Chondrocyte (in vitro differentiated cells): ENCODE measurements around the gene E2F1. TPM values are rescaled to one million over a fixed set of nuclear protein-coding genes. Genes with fewer than 3 reads are reported as not detected.

Experiments
- DNase-seq: peaks from one replicate; pipeline ENCODE4 v3.0.0; 2021; ENCODE audit warnings: mixed read lengths, low spot score
- H3K27ac Mint-ChIP-seq: one replicate; pipeline ENCODE4 v1.8.0; 2021; ENCODE audit warnings: mild to moderate bottlenecking, moderate library complexity, mixed read lengths; ENCODE audit not compliant: unreplicated experiment
- H3K27me3 Mint-ChIP-seq: 2 replicates; pipeline ENCODE4 v1.8.0; 2021; ENCODE audit warnings: low read depth, mixed read lengths
- H3K36me3 Mint-ChIP-seq: 2 replicates; pipeline ENCODE4 v1.8.0; 2021; ENCODE audit warnings: low read depth, mixed read lengths
- H3K4me1 Mint-ChIP-seq: 2 replicates; pipeline ENCODE4 v1.8.0; 2021; ENCODE audit warnings: low read depth, mild to moderate bottlenecking, mixed read lengths
- H3K4me3 Mint-ChIP-seq: one replicate; pipeline ENCODE4 v1.8.0; 2021; ENCODE audit warnings: mild to moderate bottlenecking, moderate library complexity, mixed read lengths; ENCODE audit not compliant: unreplicated experiment
- H3K9me3 Mint-ChIP-seq: 2 replicates; pipeline ENCODE4 v1.8.0; 2021; ENCODE audit warnings: low read depth, mixed read lengths
- CTCF ChIP-seq: fragments of 200-600 bp; sonication (generic); IDR thresholded peaks from 2 replicates; pipeline ENCODE4 v1.5.0; 2021; ENCODE audit warnings: antibody characterized with exemption, mild to moderate bottlenecking, moderate library complexity
- total RNA-seq: library from RNA; stranded (reverse); gene quantifications from 3 replicates; pipeline ENCODE4 v1.2.1, GENCODE V29; 2021

E2F1 gene
- total RNA-seq, 1 donor from 2014 or later, result 7.6 TPM

DNA sequence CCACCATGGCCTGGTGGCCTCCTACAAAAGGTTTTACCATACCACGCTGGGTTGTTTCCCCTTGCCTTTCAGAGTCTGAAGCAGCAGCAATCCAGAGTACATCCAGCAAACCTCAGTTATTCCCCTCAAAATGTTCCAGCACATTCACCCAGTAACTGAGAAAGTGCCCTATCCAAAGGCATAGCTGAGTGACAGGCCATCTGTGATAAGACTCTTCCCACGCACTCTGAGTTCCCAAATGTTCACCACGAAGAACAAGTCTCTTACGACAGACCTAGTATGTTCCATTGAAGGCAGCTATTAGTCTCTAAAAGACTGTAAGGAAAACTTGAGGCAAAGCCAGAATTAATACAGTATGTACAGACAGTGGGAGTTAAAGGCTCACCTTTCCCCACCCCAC, 55.7 kb downstream of the E2F1 start:
- Mint-ChIP-seq H3K27me3 (no peaks in the 10 kb centered on the region), H3K4me3 (no peak overlapping the region), H3K4me1 (no peaks in the 10 kb centered on the region), H3K36me3 (peaks cover 54% of the 10 kb centered on the region), H3K27ac (no peak overlapping the region), H3K9me3 (no peaks in the 10 kb centered on the region)
- no peak for DNase-seq
- no peak for TF ChIP-seq CTCF

GRCh38 chr20:33629979-33630378, 56.2 kb downstream of the E2F1 start:
- no peak for DNase-seq
- no peaks in the 10 kb centered on the region for H3K27me3 Mint-ChIP-seq
- H3K36me3 Mint-ChIP-seq, result peaks cover 57% of the 10 kb centered on the region

DNA sequence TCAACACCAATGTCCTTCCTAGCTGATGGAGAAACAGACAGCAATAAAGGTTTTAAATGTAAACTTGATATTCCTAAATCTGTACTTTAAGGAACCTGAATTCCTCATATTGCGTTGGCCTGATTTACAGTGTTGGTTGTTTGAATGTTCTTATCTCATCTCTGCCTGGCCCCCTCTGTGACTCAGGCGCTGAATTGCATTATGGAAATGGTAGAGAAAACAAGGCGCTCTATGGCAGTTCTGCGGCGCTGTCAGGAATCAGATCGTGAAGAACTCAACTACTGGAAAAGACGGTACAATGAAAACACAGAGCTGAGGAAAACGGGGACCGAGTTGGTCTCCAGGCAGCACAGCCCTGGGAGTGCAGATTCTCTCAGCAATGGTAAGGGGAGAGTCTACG, 56.7 kb downstream of the E2F1 start:
- H3K36me3 Mint-ChIP-seq, result peaks cover 56% of the 10 kb centered on the region

More at GRCh38 chr20:33629979-33630378, 56.2 kb downstream of the E2F1 start:
- H3K9me3 Mint-ChIP-seq, result no peaks in the 10 kb centered on the region
- no peak overlapping the region for H3K4me3 Mint-ChIP-seq
- no peaks in the 10 kb centered on the region for H3K4me1 Mint-ChIP-seq
- no peak overlapping the region for H3K27ac Mint-ChIP-seq
- no peak for TF ChIP-seq CTCF

GRCh38 chr20:33627577-33628216, 58.5 kb downstream of the E2F1 start:
- Mint-ChIP-seq H3K27ac (no peak overlapping the region), H3K9me3 (no peaks in the 10 kb centered on the region), H3K27me3 (no peaks in the 10 kb centered on the region), H3K36me3 (peaks cover 57% of the 10 kb centered on the region), H3K4me3 (no peak overlapping the region), H3K4me1 (no peaks in the 10 kb centered on the region)
- TF ChIP-seq CTCF, result no peak
- no peak for DNase-seq

More for the DNA sequence above, 56.7 kb downstream of the E2F1 start:
- DNase-seq, result no peak
- Mint-ChIP-seq H3K9me3 (no peaks in the 10 kb centered on the region), H3K27ac (no peak overlapping the region), H3K4me1 (no peaks in the 10 kb centered on the region), H3K4me3 (no peak overlapping the region), H3K27me3 (no peaks in the 10 kb centered on the region)
- no peak for TF ChIP-seq CTCF

GRCh38 chr20:33626190-33626589, 60.0 kb downstream of the E2F1 start:
- no peak for TF ChIP-seq CTCF
- H3K27me3 Mint-ChIP-seq, result no peaks in the 10 kb centered on the region
- no peak for DNase-seq
- peaks cover 53% of the 10 kb centered on the region for H3K36me3 Mint-ChIP-seq
- no peaks in the 10 kb centered on the region for H3K4me1 Mint-ChIP-seq
- no peaks in the 10 kb centered on the region for H3K9me3 Mint-ChIP-seq
- no peak overlapping the region for H3K4me3 Mint-ChIP-seq
- no peak overlapping the region for H3K27ac Mint-ChIP-seq

Other genes starting within 250 kb of the E2F1 start
- gene SNTA1, start 242.6 kb downstream of the E2F1 start, total RNA-seq, result 22.3 to 68.1 TPM (median 63.3 TPM) in 3 replicates
- gene CBFA2T2, start 196.3 kb downstream of the E2F1 start, total RNA-seq, result 14.7 to 23.6 TPM (median 23.5 TPM) in 3 replicates
- gene C20orf144, start 24.1 kb downstream of the E2F1 start, total RNA-seq, result 0.10 to 0.17 TPM in 2 of 3 replicates, not detected in the other
- 0.60 to 2.5 TPM (median 2.3 TPM) in 3 replicates for gene ACTL10, start 19.4 kb downstream of the E2F1 start, total RNA-seq
- gene NECAB3, start 12.0 kb downstream of the E2F1 start, total RNA-seq, result 23.5 to 35.5 TPM (median 32.5 TPM) in 3 replicates
- 4.9 to 6.7 TPM (median 6.4 TPM) in 3 replicates for gene PXMP4, start 33.9 kb upstream of the E2F1 start, total RNA-seq
- gene ZNF341, start 45.6 kb upstream of the E2F1 start, total RNA-seq, result 2.7 to 3.1 TPM (median 2.8 TPM) in 3 replicates
- gene CHMP4B, start 125.0 kb upstream of the E2F1 start, total RNA-seq, result 78.8 to 124 TPM (median 122 TPM) in 3 replicates